Neutrophil (primary cell): ENCODE measurements around the gene RPUSD3.

Experiments used
- H3K27ac ChIP-seq: fragments of 200-600 bp; sonication (generic); 2 replicates; pipeline ENCODE4 v1.5.1; 2016; ENCODE audit warnings: mild to moderate bottlenecking, moderate library complexity
- H3K27me3 ChIP-seq: fragments of 200-600 bp; sonication (generic); 2 replicates; pipeline ENCODE4 v1.6.0; 2016; ENCODE audit warnings: mild to moderate bottlenecking
- H3K36me3 ChIP-seq: fragments of 200-600 bp; sonication (generic); 2 replicates; pipeline ENCODE4 v1.5.1; 2017
- H3K4me1 ChIP-seq, 2 experiments: fragments of 200-600 bp in 1 of 2; sonication (generic) in 1 of 2; 1 replicate in 1 of 2; 2 replicates in 1 of 2; pipeline versions ENCODE4 v1.5.1 to v1.6.1; 2013 to 2016; ENCODE audit warnings: low read depth in 1 of 2, low read length in 1 of 2, mild to moderate bottlenecking in 1 of 2, moderate library complexity in 1 of 2; ENCODE audit not compliant: control insufficient read depth in 1 of 2, insufficient read depth in 1 of 2
- H3K4me3 ChIP-seq, 2 experiments: fragments of 200-600 bp in 1 of 2; sonication (generic) in 1 of 2; 1 replicate in 1 of 2; 2 replicates in 1 of 2; pipeline ENCODE4 v1.5.1; 2013 to 2016; ENCODE audit warnings: low read depth in 1 of 2, low read length in 1 of 2, mild to moderate bottlenecking in 1 of 2, moderate library complexity in 1 of 2
- H3K9me3 ChIP-seq: fragments of 200-600 bp; sonication (generic); 2 replicates; pipeline ENCODE4 v1.5.1; 2016
- CTCF ChIP-seq: fragments of 200-600 bp; sonication (generic); IDR thresholded peaks from 2 replicates; pipeline ENCODE4 v1.5.1; 2016; ENCODE audit warnings: antibody characterized with exemption

The RPUSD3 gene

DNA sequence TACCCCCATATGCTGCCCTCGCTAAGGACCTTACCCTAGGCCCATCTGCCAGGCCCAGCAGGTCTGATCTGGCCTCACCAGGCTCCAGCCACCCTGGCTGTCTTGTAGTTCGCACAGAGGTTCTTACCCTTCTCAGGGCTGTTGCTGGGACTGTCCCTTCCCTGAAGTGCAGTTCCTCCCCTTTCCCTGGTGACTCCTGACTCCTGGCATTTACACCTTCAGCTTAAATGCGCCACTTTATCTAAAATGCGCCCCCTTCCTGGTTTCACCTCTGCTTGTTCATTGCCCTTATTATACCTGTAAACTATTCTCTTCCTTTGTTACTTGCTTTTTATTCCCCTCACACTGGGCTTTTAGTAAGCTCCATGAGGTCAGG lies 34.6 kb downstream of the RPUSD3 start:
- Histone ChIP-seq H3K27me3 (no peaks in the 10 kb centered on the region), H3K36me3 (peaks cover 80% of the 10 kb centered on the region), H3K4me1 (peaks cover 19 to 21% of the 10 kb centered on the region in 2 experiments), H3K27ac (peak overlapping the region; percentile 91), H3K9me3 (no peaks in the 10 kb centered on the region), H3K4me3 (peak overlapping the region; percentile 68 to 71)
- TF ChIP-seq CTCF = no peak

DNA sequence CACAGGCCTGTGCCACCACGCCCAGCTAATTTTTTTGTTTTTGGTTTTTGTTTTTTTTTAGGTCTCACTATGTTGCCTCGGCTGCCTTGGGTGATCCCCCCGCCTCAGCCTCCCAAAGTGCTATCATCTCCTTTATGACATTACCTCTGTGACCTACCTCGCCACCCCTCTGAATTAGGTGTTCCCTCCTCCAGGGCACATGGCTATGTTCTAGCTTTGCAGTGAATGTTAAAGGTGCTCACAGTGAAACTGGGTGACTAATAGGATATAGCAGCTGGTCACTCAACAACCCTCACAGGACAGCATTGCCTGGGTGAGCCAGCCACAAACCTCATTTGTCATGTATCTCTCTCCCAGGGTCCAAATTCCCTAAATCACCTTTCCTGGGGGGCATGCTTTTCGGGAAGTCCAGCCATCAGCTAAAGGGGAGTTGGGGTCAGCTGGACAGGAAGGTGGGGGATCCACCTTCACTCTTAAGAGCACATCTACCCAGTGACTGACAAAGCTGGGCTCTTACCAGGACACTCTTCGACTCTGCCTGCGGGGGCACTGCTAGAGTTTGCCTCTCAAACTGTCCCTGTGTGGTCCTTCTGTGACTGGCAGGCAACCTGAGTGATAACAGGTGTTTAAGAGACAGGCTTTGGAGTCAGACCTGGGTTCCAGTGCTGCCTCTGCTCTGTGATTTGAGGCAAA lies 35.3 kb downstream of the RPUSD3 start:
- H3K4me3 ChIP-seq = no peak overlapping the region
- TF ChIP-seq CTCF = no peak
- peaks cover 80% of the 10 kb centered on the region for H3K36me3 ChIP-seq
- peak overlapping the region; percentile 91 for H3K27ac ChIP-seq
- H3K9me3 ChIP-seq = no peaks in the 10 kb centered on the region
- H3K4me1 ChIP-seq = peaks cover 19 to 21% of the 10 kb centered on the region in 2 experiments
- no peaks in the 10 kb centered on the region for H3K27me3 ChIP-seq

DNA sequence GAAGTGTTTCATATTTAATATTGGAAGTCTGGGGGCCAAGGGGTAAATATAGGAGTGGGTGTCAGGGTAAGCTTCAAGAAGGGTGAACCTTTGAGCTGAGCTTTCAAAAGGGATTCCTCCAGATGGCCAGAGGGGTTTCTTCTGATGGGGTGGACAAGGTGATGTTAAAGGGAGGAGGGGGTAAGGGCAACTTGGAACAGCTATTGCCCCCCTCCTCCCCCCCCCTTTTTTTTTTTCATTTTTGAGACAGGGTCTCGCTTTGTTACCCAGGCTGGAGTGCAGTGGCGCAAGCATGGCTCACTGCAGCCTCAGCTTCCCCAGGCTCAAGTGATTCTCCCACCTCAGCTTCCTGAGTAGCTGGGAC lies 35.8 kb downstream of the RPUSD3 start:
- peaks cover 80% of the 10 kb centered on the region for H3K36me3 ChIP-seq
- peaks cover 19 to 21% of the 10 kb centered on the region in 2 experiments for H3K4me1 ChIP-seq

GRCh38 chr3:9806688-9807589 lies 36.9 kb downstream of the RPUSD3 start:
- H3K4me1 ChIP-seq = peaks cover 19 to 21% of the 10 kb centered on the region in 2 experiments
- H3K4me3 ChIP-seq = no peak overlapping the region
- peaks cover 80% of the 10 kb centered on the region for H3K36me3 ChIP-seq
- no peaks in the 10 kb centered on the region for H3K9me3 ChIP-seq
- H3K27me3 ChIP-seq = no peaks in the 10 kb centered on the region
- TF ChIP-seq CTCF = no peak
- peak overlapping the region; percentile 91 for H3K27ac ChIP-seq

More for the DNA sequence above, 35.8 kb downstream of the RPUSD3 start:
- no peaks in the 10 kb centered on the region for H3K9me3 ChIP-seq
- no peaks in the 10 kb centered on the region for H3K27me3 ChIP-seq
- peak overlapping the region; percentile 91 for H3K27ac ChIP-seq
- no peak for TF ChIP-seq CTCF
- H3K4me3 ChIP-seq = no peak overlapping the region

GRCh38 chr3:9806137-9806536 lies 37.7 kb downstream of the RPUSD3 start:
- H3K4me3 ChIP-seq = no peak overlapping the region
- H3K27ac ChIP-seq = peak overlapping the region; percentile 32
- no peaks in the 10 kb centered on the region for H3K9me3 ChIP-seq
- H3K27me3 ChIP-seq = no peaks in the 10 kb centered on the region
- no peak for TF ChIP-seq CTCF
- peaks cover 19 to 21% of the 10 kb centered on the region in 2 experiments for H3K4me1 ChIP-seq
- H3K36me3 ChIP-seq = peaks cover 83% of the 10 kb centered on the region
